Retinal pigment epithelial cell (primary cell): ENCODE results near the gene PDZD2.

Source experiments
- DNase-seq: peaks from one replicate; pipeline ENCODE4 v3.0.0-alpha.2; 2010; ENCODE audit warnings: low read depth
- H3K4me3 ChIP-seq: 2 replicates; pipeline ENCODE4 v1.5.1; 2011; ENCODE audit warnings: mild to moderate bottlenecking, low read length, control low read depth, moderate library complexity
- TF ChIP-seq, protein P1 (sequence below): conservative IDR thresholded peaks from 2 replicates; pipeline ENCODE4 v1.5.1; 2011; ENCODE audit warnings: low read depth, low read length, control low read depth, inconsistent platforms

PDZD2 gene

DNA sequence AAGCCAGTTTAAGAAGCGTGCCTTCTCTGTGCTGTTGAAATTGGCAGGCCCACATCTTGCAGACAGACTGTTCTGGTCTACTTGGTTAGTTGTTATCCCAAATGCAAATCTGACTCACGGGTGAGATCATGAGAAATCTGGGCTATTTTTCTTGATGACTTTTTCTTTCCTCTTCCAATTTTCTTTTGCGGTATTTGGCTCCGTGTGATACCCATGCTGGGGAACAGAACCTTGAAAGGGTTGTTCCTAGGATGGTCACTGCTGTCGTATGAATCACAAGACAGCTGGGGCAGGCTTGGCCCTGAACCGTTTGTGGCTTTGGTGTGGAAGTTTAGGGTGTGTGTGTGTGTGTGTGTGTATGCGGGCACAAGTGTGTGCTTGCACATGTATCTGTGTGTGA lies 24.6 kb downstream of the PDZD2 start:
- no peak for DNase-seq
- TF ChIP-seq, protein P1, sequence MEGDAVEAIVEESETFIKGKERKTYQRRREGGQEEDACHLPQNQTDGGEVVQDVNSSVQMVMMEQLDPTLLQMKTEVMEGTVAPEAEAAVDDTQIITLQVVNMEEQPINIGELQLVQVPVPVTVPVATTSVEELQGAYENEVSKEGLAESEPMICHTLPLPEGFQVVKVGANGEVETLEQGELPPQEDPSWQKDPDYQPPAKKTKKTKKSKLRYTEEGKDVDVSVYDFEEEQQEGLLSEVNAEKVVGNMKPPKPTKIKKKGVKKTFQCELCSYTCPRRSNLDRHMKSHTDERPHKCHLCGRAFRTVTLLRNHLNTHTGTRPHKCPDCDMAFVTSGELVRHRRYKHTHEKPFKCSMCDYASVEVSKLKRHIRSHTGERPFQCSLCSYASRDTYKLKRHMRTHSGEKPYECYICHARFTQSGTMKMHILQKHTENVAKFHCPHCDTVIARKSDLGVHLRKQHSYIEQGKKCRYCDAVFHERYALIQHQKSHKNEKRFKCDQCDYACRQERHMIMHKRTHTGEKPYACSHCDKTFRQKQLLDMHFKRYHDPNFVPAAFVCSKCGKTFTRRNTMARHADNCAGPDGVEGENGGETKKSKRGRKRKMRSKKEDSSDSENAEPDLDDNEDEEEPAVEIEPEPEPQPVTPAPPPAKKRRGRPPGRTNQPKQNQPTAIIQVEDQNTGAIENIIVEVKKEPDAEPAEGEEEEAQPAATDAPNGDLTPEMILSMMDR: no peak
- no peak overlapping the region for H3K4me3 ChIP-seq

DNA sequence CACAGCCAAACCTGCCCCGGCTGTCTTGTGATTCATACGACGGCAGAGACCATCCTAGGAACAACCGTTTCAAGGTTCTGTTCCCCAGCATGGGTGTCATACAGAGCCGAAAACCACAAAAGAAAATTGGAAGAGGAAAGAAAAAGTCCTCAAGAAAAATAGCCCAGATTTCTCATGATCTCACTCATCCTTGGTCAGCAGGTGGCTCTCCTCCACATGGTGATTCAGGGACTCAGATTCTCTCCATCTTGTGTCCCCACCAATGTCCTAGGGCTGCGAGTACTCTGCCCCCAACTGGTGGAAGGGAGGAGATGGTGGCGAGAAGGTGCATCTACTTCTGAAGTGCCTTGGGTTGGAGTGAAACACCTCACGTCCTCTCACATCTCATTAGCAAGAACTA lies 25.6 kb downstream of the PDZD2 start:
- no peak overlapping the region for H3K4me3 ChIP-seq
- TF ChIP-seq, protein P1: peak; percentile 31
- DNase-seq: no peak

DNA sequence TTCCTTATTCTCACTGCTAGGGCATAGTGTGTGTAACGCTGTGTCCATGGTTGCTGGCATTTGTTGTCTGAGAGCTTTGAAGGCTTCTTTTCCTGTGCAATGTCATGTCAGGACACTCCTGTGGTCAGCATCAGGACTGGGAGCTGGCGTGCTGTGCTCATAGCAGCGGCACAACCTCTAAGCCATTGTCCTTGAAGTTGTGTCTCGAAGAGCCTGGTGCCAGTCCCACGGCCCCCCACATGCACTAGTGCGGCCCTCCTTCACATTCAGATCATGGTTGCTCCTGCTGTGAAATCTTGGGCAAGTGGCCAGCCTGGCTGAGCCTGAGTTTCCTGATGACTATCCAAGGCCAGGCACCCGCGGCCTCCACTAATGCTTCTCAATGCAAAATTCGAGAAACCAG lies 32.4 kb downstream of the PDZD2 start:
- DNase-seq: no peak
- TF ChIP-seq, protein P1: no peak
- no peak overlapping the region for H3K4me3 ChIP-seq

GRCh38 chr5:31674371-31674951 lies 35.5 kb downstream of the PDZD2 start:
- TF ChIP-seq, protein P1: no peak
- DNase-seq: no peak
- no peak overlapping the region for H3K4me3 ChIP-seq

GRCh38 chr5:31675472-31675871 lies 36.5 kb downstream of the PDZD2 start:
- no peak for DNase-seq
- TF ChIP-seq, protein P1: no peak

DNA sequence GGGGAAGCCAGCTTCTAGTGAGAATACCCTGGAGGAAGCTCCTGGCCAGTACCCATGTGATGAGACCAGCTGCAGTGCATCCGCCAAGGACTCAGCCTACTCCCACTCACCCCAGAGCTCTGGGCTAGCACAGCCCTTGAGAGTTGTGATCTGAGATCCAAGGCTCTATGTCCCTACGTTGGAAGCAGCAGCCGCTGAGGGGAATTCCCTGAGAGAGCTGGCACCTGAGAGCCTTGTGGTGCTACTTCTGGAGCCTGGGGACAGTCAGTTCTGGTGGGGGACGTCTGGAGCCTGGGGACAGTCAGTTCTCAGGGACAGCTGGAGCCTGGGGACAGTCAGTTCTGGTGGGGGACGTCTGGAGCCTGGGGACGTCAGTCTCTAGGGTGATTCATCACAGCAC lies 39.2 kb downstream of the PDZD2 start:
- TF ChIP-seq, protein P1: no peak
- no peak for DNase-seq
- no peak overlapping the region for H3K4me3 ChIP-seq

More at GRCh38 chr5:31675472-31675871, 36.5 kb downstream of the PDZD2 start:
- no peak overlapping the region for H3K4me3 ChIP-seq

- DNase-seq: no peak
- TF ChIP-seq, protein P1: no peak
- H3K4me3 ChIP-seq: no peak overlapping the region
These were observed 41.6 kb downstream of the PDZD2 start for GRCh38 chr5:31680528-31680927.
